HG02759 (cell line): ENCODE data around the gene CNIH2.

Source experiments
- ATAC-seq: cut with Tn5 transposase; IDR thresholded peaks from one replicate; pipeline ENCODE4 v1.9.1; 2021; ENCODE audit warnings: mild to moderate bottlenecking, moderate library complexity; ENCODE audit not compliant: unreplicated experiment

Gene CNIH2

GRCh38 chr11:66328031-66328301, 50.0 kb downstream of the CNIH2 start:
- ATAC-seq = no peak

GRCh38 chr11:66328302-66329144, 50.5 kb downstream of the CNIH2 start:
- peak; percentile 70 for ATAC-seq

- ATAC-seq = no peak
These were observed 51.2 kb downstream of the CNIH2 start for GRCh38 chr11:66329165-66329673.

DNA sequence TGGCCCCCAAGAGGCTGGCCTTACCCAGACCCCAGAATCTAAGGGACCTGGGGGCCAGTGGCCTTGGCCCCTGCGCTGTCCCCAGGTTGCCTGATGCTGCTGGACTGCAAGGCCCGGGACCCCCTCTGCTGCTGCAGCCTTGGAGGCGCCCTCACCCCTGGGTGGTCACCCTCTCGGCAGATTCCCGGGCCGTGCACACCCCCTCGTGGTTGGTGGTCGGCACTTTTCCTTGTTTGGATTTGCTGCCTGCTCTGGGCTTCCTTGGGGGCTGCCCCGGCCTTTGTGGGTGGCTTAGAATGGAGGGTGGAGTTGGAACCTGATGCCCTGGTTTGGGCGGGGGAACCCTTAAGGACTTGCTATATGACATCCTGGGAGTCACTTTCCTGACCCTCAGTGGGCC, 53.0 kb downstream of the CNIH2 start:
- ATAC-seq = no peak

DNA sequence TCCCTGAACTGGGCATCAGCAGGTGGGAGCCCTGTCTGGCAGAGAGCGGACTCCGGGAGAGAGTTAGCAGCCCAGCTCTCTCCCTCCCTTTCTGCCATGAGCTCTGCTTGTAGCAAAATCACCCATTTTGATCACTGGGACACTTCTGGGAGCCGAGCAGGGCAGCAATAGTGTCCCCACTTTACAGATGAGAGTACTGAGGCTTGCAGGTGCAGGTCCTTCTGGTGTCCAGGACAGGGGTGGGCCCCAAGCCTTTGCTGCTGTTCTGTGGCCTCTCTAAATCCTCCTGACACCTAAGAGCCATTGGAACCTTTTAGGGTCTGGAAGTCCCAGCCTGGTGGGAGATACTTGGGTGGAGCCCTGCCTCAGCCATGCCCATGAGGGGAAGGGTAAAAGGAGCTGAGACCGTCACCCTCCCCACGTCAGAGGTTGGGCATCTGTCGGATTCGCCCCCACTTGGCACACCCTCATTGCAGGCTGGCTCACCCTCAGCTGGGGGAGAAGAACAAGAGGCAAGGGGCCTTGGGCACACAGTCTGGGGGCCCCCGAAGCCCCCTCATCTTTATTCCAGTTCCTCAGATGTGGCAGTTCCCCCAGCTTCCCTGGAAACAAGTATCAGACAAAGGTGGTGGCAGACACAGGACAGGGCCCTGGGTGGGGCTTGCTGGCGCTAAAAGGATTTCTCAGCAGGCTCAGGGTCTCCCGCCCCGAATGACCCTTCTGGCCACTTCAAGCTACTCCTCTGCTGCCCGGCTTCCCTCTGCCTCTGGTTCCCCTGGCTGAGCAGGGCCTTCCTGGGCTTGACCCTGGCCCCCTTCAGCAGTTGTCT, 53.8 kb downstream of the CNIH2 start:
- no peak for ATAC-seq

- ATAC-seq = no peak
These were observed 54.6 kb downstream of the CNIH2 start for GRCh38 chr11:66332371-66333219.

DNA sequence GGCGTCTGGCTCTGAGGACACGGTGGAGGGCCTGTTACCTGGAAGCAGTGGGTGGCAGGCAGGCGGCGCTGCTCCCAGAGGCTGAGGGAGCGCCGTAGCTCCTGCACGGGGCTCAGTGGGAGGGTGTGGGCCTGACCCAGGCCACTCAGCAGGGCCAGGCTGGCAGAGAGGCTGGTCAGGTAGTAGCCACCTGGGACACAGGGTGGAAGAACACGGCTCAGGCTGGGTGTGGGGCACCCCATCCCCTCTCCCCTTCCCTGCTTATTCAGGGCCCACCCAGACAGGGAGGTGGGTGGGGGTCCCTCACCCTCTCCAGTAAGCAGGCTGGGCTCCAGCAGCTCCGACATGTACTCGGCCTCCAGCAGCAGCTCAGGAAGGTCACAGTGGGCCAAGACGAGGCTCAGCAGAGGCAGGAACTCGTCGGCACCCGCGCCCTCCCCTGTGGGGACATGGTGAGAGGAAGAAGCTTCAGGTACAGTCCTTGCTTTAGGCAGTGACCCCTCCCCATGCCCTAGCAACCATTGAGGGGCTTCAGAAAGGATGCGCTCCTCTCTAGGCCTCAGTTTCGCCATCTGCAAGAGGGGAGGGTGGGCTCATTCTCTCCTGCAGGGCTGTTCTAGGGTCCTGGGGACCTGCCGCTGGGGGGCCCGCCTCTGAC, 55.4 kb downstream of the CNIH2 start:
- ATAC-seq = no peak
